ENCODE measurements around the gene WDR36. TPM values are rescaled to one million over a fixed set of nuclear protein-coding genes. Genes with fewer than 3 reads are reported as not detected.

WDR36 gene
- total and polyA plus RNA-seq, 7 donors: 2.4 to 22.8 (median 14.4) TPM

DNA sequence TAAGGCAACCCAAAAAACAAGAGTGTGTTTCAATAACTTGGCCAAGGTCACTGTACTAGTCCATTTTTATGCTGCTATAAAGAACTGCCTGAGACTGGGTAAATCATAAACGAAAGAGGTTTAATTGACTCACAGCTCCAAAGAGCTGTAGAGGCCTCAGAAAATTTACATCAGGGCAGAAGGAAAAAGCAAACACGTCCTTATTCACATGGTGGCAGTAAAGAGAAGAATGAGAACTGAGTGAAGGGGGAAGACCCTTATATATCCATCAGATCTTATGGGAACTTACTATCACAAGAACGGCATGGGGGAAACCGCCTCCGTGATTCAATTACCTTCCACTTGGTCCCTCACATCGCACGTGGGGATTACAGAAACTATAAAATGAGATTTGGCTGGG, 67.7 kb downstream of the WDR36 start:
- intact Hi-C loops (cut with DNase I): loop anchor here (10.0 kb wide), 1 partner anchor 985 kb away; no protein-coding TSS in a partner anchor
- no peaks in the 10 kb centered on the region for H3K36me3 ChIP-seq
- H3K9me3 ChIP-seq: no peaks in the 10 kb centered on the region
- H3K27me3 ChIP-seq: no peaks in the 10 kb centered on the region
- no peak overlapping the region for H3K27ac ChIP-seq
- WGBS, 2 donors: 50 to 64% methylated on average over 7 of the region's 7 CpGs
- no peaks in the 10 kb centered on the region for H3K4me1 ChIP-seq
- DNase-seq: no peak
- no peak overlapping the region for H3K4me3 ChIP-seq
- TF ChIP-seq, protein P1, sequence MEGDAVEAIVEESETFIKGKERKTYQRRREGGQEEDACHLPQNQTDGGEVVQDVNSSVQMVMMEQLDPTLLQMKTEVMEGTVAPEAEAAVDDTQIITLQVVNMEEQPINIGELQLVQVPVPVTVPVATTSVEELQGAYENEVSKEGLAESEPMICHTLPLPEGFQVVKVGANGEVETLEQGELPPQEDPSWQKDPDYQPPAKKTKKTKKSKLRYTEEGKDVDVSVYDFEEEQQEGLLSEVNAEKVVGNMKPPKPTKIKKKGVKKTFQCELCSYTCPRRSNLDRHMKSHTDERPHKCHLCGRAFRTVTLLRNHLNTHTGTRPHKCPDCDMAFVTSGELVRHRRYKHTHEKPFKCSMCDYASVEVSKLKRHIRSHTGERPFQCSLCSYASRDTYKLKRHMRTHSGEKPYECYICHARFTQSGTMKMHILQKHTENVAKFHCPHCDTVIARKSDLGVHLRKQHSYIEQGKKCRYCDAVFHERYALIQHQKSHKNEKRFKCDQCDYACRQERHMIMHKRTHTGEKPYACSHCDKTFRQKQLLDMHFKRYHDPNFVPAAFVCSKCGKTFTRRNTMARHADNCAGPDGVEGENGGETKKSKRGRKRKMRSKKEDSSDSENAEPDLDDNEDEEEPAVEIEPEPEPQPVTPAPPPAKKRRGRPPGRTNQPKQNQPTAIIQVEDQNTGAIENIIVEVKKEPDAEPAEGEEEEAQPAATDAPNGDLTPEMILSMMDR (IDR thresholded peaks at IDR 0.05): no peak
- TF ChIP-seq EP300 (IDR thresholded peaks at IDR 0.05) (no peak), POLR2AphosphoS5 (IDR thresholded peaks at IDR 0.05) (no peak), POLR2A (IDR thresholded peaks at IDR 0.05) (no peak)

GRCh38 chr5:111163000-111163399, 70.9 kb downstream of the WDR36 start:
- TF ChIP-seq, protein P1 (IDR thresholded peaks at IDR 0.05): no peak
- TF ChIP-seq EP300 (IDR thresholded peaks at IDR 0.05) (no peak), POLR2A (IDR thresholded peaks at IDR 0.05) (no peak), POLR2AphosphoS5 (IDR thresholded peaks at IDR 0.05) (no peak)
- Histone ChIP-seq H3K36me3 (no peaks in the 10 kb centered on the region), H3K9me3 (no peaks in the 10 kb centered on the region), H3K4me1 (no peaks in the 10 kb centered on the region), H3K27ac (no peak overlapping the region), H3K4me3 (no peak overlapping the region), H3K27me3 (no peaks in the 10 kb centered on the region)
- 81 to 95% methylated on average over 1 of the region's 1 CpG for WGBS, 2 donors
- DNase-seq: no peak
- intact Hi-C loops (cut with DNase I): no loop called here

GRCh38 chr5:111165058-111165457, 72.9 kb downstream of the WDR36 start:
- Histone ChIP-seq H3K27me3 (no peaks in the 10 kb centered on the region), H3K4me1 (no peaks in the 10 kb centered on the region), H3K9me3 (no peaks in the 10 kb centered on the region), H3K27ac (no peak overlapping the region), H3K4me3 (no peak overlapping the region), H3K36me3 (no peaks in the 10 kb centered on the region)
- intact Hi-C loops (cut with DNase I): no loop called here
- TF ChIP-seq POLR2A (IDR thresholded peaks at IDR 0.05): no peak
- WGBS, 2 donors: 69 to 90% methylated on average over 2 of the region's 2 CpGs
- DNase-seq: no peak

- 51 to 70% methylated on average over 2 of the region's 2 CpGs for WGBS, 2 donors
- DNase-seq: no peak
- no peaks in the 10 kb centered on the region for H3K36me3 ChIP-seq
- no peaks in the 10 kb centered on the region for H3K27me3 ChIP-seq
- TF ChIP-seq EP300 (IDR thresholded peaks at IDR 0.05) (no peak), POLR2A (IDR thresholded peaks at IDR 0.05) (no peak), POLR2AphosphoS5 (IDR thresholded peaks at IDR 0.05) (no peak)
- TF ChIP-seq, protein P1 (IDR thresholded peaks at IDR 0.05): no peak
- no peak overlapping the region for H3K27ac ChIP-seq
- no peaks in the 10 kb centered on the region for H3K9me3 ChIP-seq
- no peak overlapping the region for H3K4me3 ChIP-seq
- intact Hi-C loops (cut with DNase I): no loop called here
- no peaks in the 10 kb centered on the region for H3K4me1 ChIP-seq
These were observed 75.4 kb downstream of the WDR36 start for GRCh38 chr5:111167551-111167950.

GRCh38 chr5:111168608-111169007, 76.5 kb downstream of the WDR36 start:
- 0% methylated on average over 1 of the region's 1 CpG for WGBS, 2 donors
- Histone ChIP-seq H3K4me1 (no peaks in the 10 kb centered on the region), H3K9me3 (no peaks in the 10 kb centered on the region), H3K4me3 (no peak overlapping the region), H3K36me3 (no peaks in the 10 kb centered on the region), H3K27ac (no peak overlapping the region), H3K27me3 (no peaks in the 10 kb centered on the region)
- intact Hi-C loops (cut with DNase I): no loop called here
- TF ChIP-seq EP300 (IDR thresholded peaks at IDR 0.05): no peak
- no peak for TF ChIP-seq POLR2AphosphoS5 (IDR thresholded peaks at IDR 0.05)
- TF ChIP-seq, protein P1 (IDR thresholded peaks at IDR 0.05): no peak
- no peak for TF ChIP-seq POLR2A (IDR thresholded peaks at IDR 0.05)
- DNase-seq: no peak

Measured in sigmoid colon (tissue), 7 donors.